ENCODE data around the gene LRP10.
A peak's percentile ranks its signal among the peaks of the same experiment; 100 is the strongest.

The LRP10 gene

DNA sequence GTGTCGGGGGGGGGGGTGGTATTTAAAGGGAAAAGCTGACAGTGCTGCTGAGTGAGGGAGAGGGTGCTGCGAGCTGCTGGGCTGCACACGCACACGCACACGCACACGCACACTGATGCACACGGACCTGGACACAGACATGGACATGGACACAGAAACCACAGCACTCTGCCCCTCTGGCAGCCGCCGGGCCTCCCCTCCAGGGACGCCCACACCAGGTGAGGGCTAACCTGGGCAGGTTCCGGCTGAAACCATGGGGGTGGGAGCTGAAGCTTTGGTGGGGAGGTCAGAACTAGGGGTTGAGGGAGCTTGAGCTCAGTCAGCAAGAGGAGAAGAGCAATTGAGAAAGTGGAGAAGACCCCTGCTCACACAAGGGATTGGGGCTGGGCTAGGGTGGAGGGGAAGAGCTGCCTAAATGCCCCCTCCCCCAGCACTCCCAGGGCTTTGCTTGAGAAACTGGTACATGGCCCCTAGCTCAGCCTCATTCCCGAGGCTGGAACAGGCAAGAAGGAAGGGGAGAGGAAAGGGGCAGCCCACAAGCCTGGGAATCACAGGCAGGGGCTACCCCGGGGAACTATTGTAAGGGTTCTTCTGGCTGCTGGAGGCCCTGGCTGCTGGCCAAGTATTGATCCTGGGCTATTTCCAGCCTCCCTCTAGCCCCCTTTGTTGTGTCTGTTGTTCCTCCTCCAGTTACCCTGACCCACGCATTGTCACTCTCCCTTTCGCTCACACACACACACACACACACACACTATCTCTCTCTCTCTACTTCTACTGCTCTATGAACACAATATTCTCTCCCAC is 11.8 kb downstream of the LRP10 start, which contains the start of gene REM2:
REM2 (plus strand) TSS at position 50 of the 804 bp plus-strand sequence; CDS start at position 116, 66 bp downstream.
- H3K4me3 ChIP-seq: no peak within 1 kb of the TSS
- H3K27ac ChIP-seq: peak within 1 kb of the TSS in 1 of 21 experiments; percentile 14

GRCh38 chr14:22884076-22884737 is 12.7 kb downstream of the LRP10 start:
- no peak overlapping the region for H3K27ac ChIP-seq

DNA sequence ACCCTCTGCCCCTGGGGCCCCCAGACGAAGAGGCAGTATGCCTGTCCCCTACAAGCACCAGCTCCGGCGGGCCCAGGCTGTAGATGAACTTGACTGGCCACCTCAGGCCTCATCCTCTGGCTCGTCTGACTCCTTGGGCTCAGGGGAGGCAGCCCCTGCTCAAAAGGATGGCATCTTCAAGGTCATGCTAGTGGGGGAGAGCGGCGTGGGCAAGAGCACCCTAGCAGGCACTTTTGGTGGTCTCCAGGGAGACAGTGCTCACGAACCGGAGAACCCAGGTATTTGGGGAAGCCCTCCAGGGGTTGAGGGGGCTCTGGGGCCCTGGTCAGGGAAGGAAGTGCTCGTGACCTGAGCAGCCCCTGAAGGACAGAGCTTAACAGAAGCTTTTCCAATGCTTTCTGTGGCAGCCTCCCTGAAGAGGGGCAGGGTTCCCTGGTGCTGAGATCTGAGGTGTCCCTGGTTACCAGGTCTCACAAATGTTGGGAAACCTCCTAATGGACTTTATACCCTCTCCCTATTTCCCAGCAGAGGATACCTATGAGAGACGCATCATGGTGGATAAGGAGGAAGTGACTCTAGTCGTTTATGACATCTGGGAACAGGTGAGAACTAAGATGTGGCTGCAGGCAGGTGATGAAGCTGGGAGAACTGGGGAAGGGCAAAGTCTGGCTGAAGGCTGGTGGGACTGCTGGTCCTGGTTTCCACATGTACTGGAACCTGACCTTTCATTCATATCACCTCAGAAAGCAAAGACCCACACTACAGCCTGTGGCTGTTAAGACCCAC is 13.4 kb downstream of the LRP10 start:
- no peak overlapping the region for H3K4me3 ChIP-seq
- H3K27ac ChIP-seq: no peak overlapping the region

More at GRCh38 chr14:22884076-22884737, 12.7 kb downstream of the LRP10 start:
- H3K4me3 ChIP-seq: no peak overlapping the region

- Histone ChIP-seq H3K27ac (peak overlapping the region in 5 of 21 experiments; percentile 61 to 84 (median 72)), H3K4me3 (peak overlapping the region in 2 of 7 experiments; percentile 37 to 50)
These were observed 14.4 kb downstream of the LRP10 start for GRCh38 chr14:22885975-22886374.

- H3K4me3 ChIP-seq: peak overlapping the region; percentile 22 to 55 (median 38)
- H3K27ac ChIP-seq: peak overlapping the region in 19 of 21 experiments; percentile 33 to 87 (median 66)
These were observed 15.1 kb downstream of the LRP10 start for GRCh38 chr14:22886500-22887259.

- Histone ChIP-seq H3K27ac (peak overlapping the region in 19 of 21 experiments; percentile 33 to 87 (median 66)), H3K4me3 (peak overlapping the region; percentile 22 to 55 (median 38))
These were observed 15.9 kb downstream of the LRP10 start for GRCh38 chr14:22887260-22887989.

DNA sequence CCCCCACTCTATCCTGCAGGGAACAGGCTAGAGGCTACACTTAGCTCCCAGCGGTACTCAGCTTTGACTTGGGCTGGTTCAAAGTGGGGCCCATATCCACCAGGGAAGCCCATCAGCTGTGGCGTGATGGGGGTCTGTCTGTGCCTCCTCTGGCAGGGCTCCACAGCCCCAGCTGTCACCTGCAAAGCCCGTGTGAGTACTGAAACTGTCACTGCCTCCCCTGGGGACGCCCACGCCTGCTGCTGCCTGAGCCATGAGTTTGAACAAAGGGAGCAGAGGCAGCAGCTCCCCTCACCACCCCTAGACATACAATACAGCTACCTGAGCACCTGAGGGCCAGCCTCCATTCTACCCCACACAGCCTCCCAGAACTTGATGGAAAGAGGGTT is 16.4 kb downstream of the LRP10 start:
- H3K4me3 ChIP-seq: peak overlapping the region in 3 of 7 experiments; percentile 37 to 55 (median 38)
- H3K27ac ChIP-seq: peak overlapping the region in 11 of 21 experiments; percentile 8 to 87 (median 70)

- no peak overlapping the region for H3K4me3 ChIP-seq
- peak overlapping the region in 3 of 21 experiments; percentile 39 to 87 (median 66) for H3K27ac ChIP-seq
These were observed 17.1 kb downstream of the LRP10 start for GRCh38 chr14:22888662-22889061.

GRCh38 chr14:22890416-22890815 is 18.9 kb downstream of the LRP10 start:
- Histone ChIP-seq H3K4me3 (no peak overlapping the region), H3K27ac (no peak overlapping the region)

- H3K4me3 ChIP-seq: no peak overlapping the region
These were observed 20.9 kb downstream of the LRP10 start for GRCh38 chr14:22892488-22892887.

DNA sequence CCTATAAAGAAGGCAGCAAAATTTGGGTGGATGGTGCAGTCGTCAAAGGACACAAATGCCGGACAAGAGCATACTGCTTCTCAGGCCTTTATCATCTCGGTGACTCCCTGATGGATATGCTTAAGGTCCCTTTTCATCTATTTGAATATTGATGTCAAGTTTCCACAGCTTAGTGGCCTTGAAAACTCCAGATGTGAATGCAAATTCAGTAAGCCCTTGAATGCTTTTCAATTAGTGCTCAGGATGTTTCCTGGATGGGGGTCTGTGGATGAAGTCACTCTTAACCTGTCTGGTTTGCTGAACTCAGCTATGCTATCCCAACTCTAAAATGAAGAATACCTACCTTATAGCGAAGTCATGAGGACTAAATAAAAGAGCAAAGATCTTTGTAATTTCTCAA is 22.2 kb downstream of the LRP10 start:
- Histone ChIP-seq H3K4me3 (no peak overlapping the region), H3K27ac (no peak overlapping the region)

More at GRCh38 chr14:22892488-22892887, 20.9 kb downstream of the LRP10 start:
- H3K27ac ChIP-seq: no peak overlapping the region

- no peak overlapping the region for H3K27ac ChIP-seq
These were observed 23.9 kb downstream of the LRP10 start for GRCh38 chr14:22895402-22895801.

GRCh38 chr14:22896356-22896755 is 24.8 kb downstream of the LRP10 start:
- Histone ChIP-seq H3K4me3 (no peak overlapping the region), H3K27ac (no peak overlapping the region)

More at GRCh38 chr14:22895402-22895801, 23.9 kb downstream of the LRP10 start:
- no peak overlapping the region for H3K4me3 ChIP-seq

DNA sequence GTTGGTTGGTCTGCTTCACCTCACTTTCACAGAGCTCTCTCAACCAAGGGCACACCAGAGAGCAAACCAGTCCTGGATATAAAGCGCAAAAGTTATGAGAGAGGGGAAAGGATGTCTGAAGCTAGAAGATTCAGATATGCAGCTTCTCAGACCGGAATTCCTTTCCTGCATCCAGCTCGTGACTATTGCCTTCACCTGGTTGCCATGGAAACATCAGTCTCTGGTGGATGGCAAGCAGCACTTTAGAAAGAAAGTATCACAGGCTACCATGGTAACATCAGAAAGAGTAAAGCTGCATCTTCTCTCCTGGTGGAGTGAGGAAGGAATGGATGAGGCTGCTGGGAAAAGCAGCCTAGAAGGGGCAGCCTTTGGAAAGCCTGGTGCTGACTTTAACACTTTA is 25.2 kb downstream of the LRP10 start:
- H3K27ac ChIP-seq: no peak overlapping the region
- no peak overlapping the region for H3K4me3 ChIP-seq

DNA sequence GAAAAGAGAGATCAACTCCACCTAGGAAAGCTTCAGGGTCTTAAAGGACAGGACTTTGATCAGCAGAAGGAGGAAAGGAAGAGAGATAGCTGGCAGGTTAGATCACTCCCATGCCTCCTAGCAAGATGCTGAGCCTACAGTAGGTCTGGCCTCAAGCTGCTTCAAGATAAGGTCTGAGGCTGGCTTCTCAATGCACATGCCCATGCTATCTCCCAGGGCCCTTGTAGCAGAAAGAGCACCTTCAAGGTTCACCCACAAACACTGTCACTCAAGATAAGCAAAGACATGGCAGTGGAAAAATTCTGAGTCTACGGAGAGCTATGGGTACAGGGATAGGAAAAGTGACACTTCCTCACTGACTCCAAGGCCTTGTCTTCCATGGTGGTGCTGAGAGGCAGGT is 25.8 kb downstream of the LRP10 start:
- Histone ChIP-seq H3K4me3 (no peak overlapping the region), H3K27ac (no peak overlapping the region)

GRCh38 chr14:22898302-22899090 is 27.0 kb downstream of the LRP10 start:
- H3K4me3 ChIP-seq: no peak overlapping the region
- H3K27ac ChIP-seq: peak overlapping the region in 1 of 21 experiments; percentile 13

- peak overlapping the region in 1 of 21 experiments; percentile 40 for H3K27ac ChIP-seq
- H3K4me3 ChIP-seq: no peak overlapping the region
These were observed 28.7 kb downstream of the LRP10 start for GRCh38 chr14:22900081-22900799.
